HCT116 (cell line): ENCODE measurements around the gene LIM2. TPM values are rescaled to one million over a fixed set of nuclear protein-coding genes. Genes with fewer than 3 reads are reported as not detected.

Experiments
- ATAC-seq: fragments of 200-7000 bp; cut with Tn5 transposase; 2 replicates; pipeline ENCODE4 v1.9.1; 2020; ENCODE audit warnings: mild to moderate bottlenecking, moderate library complexity
- BruUV-seq: library from RNA; stranded (reverse); fragments of 400-500 nt; replicated peaks from 2 replicates; lab custom pipeline; 2021; lab: Mats Ljungman, UMichigan
- CTCF ChIA-PET: fragments of 300-600 bp; sonication (Branson Sonifier 250); formaldehyde crosslinking; loops from one replicate; lab custom pipeline; 2021; ENCODE audit warnings: antibody characterized with exemption; lab: Charles Lee
- POLR2A ChIA-PET: fragments of 300-600, 350-600 bp; sonication (Branson Sonifier 250); formaldehyde crosslinking; loops from one replicate; lab custom pipeline; 2021; ENCODE audit warnings: antibody characterized with exemption; lab: Charles Lee
- RAD21 ChIA-PET, 2 experiments: fragments of 300-600 bp; sonication (Branson Sonifier 250); formaldehyde crosslinking; loops; one replicate each; lab custom pipeline; 2023; ENCODE audit warnings: low total read pairs in 2 of 2; ENCODE audit not compliant: uncharacterized antibody in 2 of 2, unreplicated experiment in 2 of 2, low non-redundant PET in 1 of 2; lab: Charles Lee
- DNase-seq: peaks from one replicate; pipeline ENCODE4 v3.0.0-alpha.2; 2010; ENCODE audit warnings: low read depth, low spot score
- H2AFZ ChIP-seq: fragments of 200-600 bp; shearing (Covaris generic), sonication (generic); 2 replicates; pipeline ENCODE4 v1.6.1; 2017; ENCODE audit warnings: low read depth, mixed run types, mixed read lengths, antibody characterized with exemption, low read length; ENCODE audit not compliant: poor library complexity, severe bottlenecking
- H3K27ac ChIP-seq: 2 replicates; pipeline ENCODE4 v1.5.1; 2012; ENCODE audit warnings: low read depth, low read length
- H3K27me3 ChIP-seq: fragments of 200-600 bp; sonication (generic); 2 replicates; pipeline ENCODE4 v1.6.1; 2016; ENCODE audit warnings: mixed run types, low read length, mixed read lengths; ENCODE audit not compliant: insufficient read depth
- H3K36me3 ChIP-seq, 2 experiments: fragments of 200-500 bp in 1 of 2; fragments of 200-600 bp in 1 of 2; sonication (Bioruptor generic) in 1 of 2; sonication (generic) in 1 of 2; 2 replicates each; pipeline versions ENCODE4 v1.5.1 to v1.6.1; 2014 to 2016; ENCODE audit warnings: low read length in 2 of 2, inconsistent platforms in 1 of 2, mixed read lengths in 1 of 2, mixed run types in 1 of 2; ENCODE audit not compliant: insufficient read depth in 2 of 2, control insufficient read depth in 1 of 2
- H3K4me1 ChIP-seq, 2 experiments: fragments of 200-600 bp in 1 of 2; sonication (generic) in 1 of 2; 2 replicates each; pipeline versions ENCODE4 v1.5.1 to v1.6.1; 2012 to 2017; ENCODE audit warnings: low read length in 2 of 2, inconsistent platforms in 1 of 2, mild to moderate bottlenecking in 1 of 2, mixed read lengths in 1 of 2, mixed run types in 1 of 2, moderate library complexity in 1 of 2; ENCODE audit not compliant: insufficient read depth in 2 of 2, control insufficient read depth in 1 of 2
- H3K4me2 ChIP-seq: fragments of 200-600 bp; sonication (generic); 2 replicates; pipeline ENCODE4 v1.6.1; 2017; ENCODE audit warnings: mixed run types, low read length, mixed read lengths
- H3K4me3 ChIP-seq, 2 experiments: fragments of 200-600 bp in 1 of 2; sonication (generic) in 1 of 2; replicated peaks in 1 of 2; 2 replicates each; pipeline ENCODE4 v1.5.1; 2011 to 2016; ENCODE audit warnings: low read length in 2 of 2, control low read depth in 1 of 2, low read depth in 1 of 2, mild to moderate bottlenecking in 1 of 2, mixed read lengths in 1 of 2, mixed run types in 1 of 2
- H3K79me2 ChIP-seq: fragments of 200-600 bp; sonication (generic); 2 replicates; pipeline ENCODE4 v1.6.1; 2017; ENCODE audit warnings: mild to moderate bottlenecking, mixed run types, low read length, moderate library complexity, mixed read lengths; ENCODE audit not compliant: insufficient read depth
- H3K9ac ChIP-seq: fragments of 200-600 bp; sonication (generic); 2 replicates; pipeline ENCODE4 v1.6.1; 2016; ENCODE audit warnings: low read length, mixed read lengths
- H3K9me2 ChIP-seq: fragments of 200-600 bp; sonication (generic), shearing (Covaris generic); 2 replicates; pipeline ENCODE4 v1.6.1; 2017; ENCODE audit warnings: mixed run types, mild to moderate bottlenecking, moderate library complexity; ENCODE audit not compliant: insufficient read depth
- H3K9me3 ChIP-seq, 2 experiments: fragments of 200-500 bp in 1 of 2; fragments of 200-600 bp in 1 of 2; sonication (Bioruptor generic) in 1 of 2; sonication (generic) in 1 of 2; 2 replicates each; pipeline ENCODE4 v1.6.1; 2014 to 2017; ENCODE audit warnings: low read length in 2 of 2, mixed read lengths in 2 of 2, inconsistent platforms in 1 of 2, low read depth in 1 of 2, mild to moderate bottlenecking in 1 of 2, mixed run types in 1 of 2, moderate library complexity in 1 of 2; ENCODE audit not compliant: control insufficient read depth in 1 of 2, insufficient read depth in 1 of 2
- H4K20me1 ChIP-seq: fragments of 200-600 bp; sonication (generic), shearing (Covaris generic); 2 replicates; pipeline ENCODE4 v1.6.1; 2017; ENCODE audit warnings: mixed run types, mild to moderate bottlenecking, moderate library complexity; ENCODE audit not compliant: insufficient read depth
- CBX3 ChIP-seq: IDR thresholded peaks from 2 replicates; pipeline ENCODE4 v1.6.1; 2012; ENCODE audit warnings: low read depth
- CEBPB ChIP-seq: IDR thresholded peaks from 2 replicates; pipeline ENCODE4 v1.6.1; 2012; ENCODE audit warnings: low read depth
- EGR1 ChIP-seq: IDR thresholded peaks from 2 replicates; pipeline ENCODE4 v1.6.1; 2012; ENCODE audit warnings: low read depth
- ELF1 ChIP-seq: IDR thresholded peaks from 2 replicates; pipeline ENCODE4 v1.6.1; 2012; ENCODE audit warnings: low read depth, borderline replicate concordance
- RAD21 ChIP-seq: IDR thresholded peaks from 2 replicates; pipeline ENCODE4 v1.6.1; 2012; ENCODE audit warnings: low read depth, mild to moderate bottlenecking
- SIN3A ChIP-seq: IDR thresholded peaks from 2 replicates; pipeline ENCODE4 v1.6.1; 2012; ENCODE audit warnings: low read depth
- SP1 ChIP-seq: IDR thresholded peaks from 2 replicates; pipeline ENCODE4 v1.6.1; 2012; ENCODE audit warnings: low read depth
- ZFX ChIP-seq: fragments of 450-650 bp; IDR thresholded peaks from 2 replicates; pipeline ENCODE4 v1.6.1; 2017
- ZNF274 ChIP-seq: fragments of 200-500 bp; sonication (Bioruptor generic); IDR thresholded peaks from 2 replicates; pipeline ENCODE4 v1.6.1; 2014; ENCODE audit warnings: mild to moderate bottlenecking, low read depth, low read length, inconsistent platforms
- intact Hi-C: fragments of 100-400 bp; cut with micrococcal nuclease; formaldehyde crosslinking; loops from 2 replicates; pipeline ENCODE4 v1.10.0; 2022
- total RNA-seq: library from RNA; stranded (reverse); gene quantifications from one replicate; pipeline ENCODE4 v1.2.1, GENCODE V29; 2021; ENCODE audit not compliant: unreplicated experiment
- TF ChIP-seq, protein P1 (sequence below), 3 experiments: fragments of 200-600 bp in 1 of 3; sonication (generic) in 1 of 3; IDR thresholded peaks in 2 of 3; conservative IDR thresholded peaks in 1 of 3; 2 replicates each; pipeline ENCODE4 v1.5.1; 2012 to 2017; ENCODE audit warnings: low read depth in 2 of 3, low read length in 2 of 3, antibody characterized with exemption in 1 of 3, borderline replicate concordance in 1 of 3, control low read depth in 1 of 3, mild to moderate bottlenecking in 1 of 3, mixed read lengths in 1 of 3, mixed run types in 1 of 3, moderate library complexity in 1 of 3; ENCODE audit not compliant: insufficient read depth in 1 of 3
- TF ChIP-seq, protein P2 (sequence below): IDR thresholded peaks from 2 replicates; pipeline ENCODE4 v1.6.1; 2012
- TF ChIP-seq, protein P3 (sequence below): IDR thresholded peaks from 2 replicates; pipeline ENCODE4 v1.6.1; 2011; ENCODE audit warnings: mild to moderate bottlenecking, low read length, moderate library complexity; ENCODE audit not compliant: insufficient replicate concordance; ENCODE audit errors: extremely low read depth

Gene LIM2
- total RNA-seq, 1 experiment from 2014 or later = not detected

DNA sequence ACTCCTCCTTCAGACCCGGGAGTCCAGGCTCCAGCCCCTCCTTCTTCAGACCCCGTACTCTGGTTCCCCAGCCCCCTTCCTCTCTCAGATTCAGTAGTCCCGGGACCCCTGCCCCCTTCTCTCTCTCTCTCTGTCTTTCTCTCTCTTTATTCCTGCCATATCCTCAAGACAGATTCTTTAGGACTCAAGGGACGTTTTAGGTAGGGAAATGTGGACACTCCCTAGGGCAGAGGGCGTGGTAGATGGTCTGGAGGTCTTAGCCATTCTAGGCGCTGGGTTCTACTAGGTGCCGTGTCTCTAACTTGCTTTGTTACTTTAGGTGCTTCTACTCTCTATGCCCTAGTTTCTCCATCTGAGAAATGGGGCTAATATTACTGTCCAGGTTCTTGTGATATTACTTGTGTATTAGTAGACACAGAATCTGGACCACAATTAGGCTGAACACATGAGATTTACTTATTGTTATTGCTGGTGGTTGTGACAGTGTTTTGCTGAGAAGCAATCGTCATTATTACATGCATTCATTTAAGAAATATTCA is 3.4 kb upstream of the LIM2 start:
- ChIA-PET POLR2A (no interaction called here), CTCF (no interaction called here)

More for the DNA sequence above, 3.4 kb upstream of the LIM2 start:
- TF ChIP-seq CBX3 (no peak), ZNF274 (no peak), RAD21 (no peak), SIN3A (no peak), ZFX (no peak), EGR1 (no peak), SP1 (no peak), CEBPB (no peak), ELF1 (no peak)
- TF ChIP-seq, protein P1, sequence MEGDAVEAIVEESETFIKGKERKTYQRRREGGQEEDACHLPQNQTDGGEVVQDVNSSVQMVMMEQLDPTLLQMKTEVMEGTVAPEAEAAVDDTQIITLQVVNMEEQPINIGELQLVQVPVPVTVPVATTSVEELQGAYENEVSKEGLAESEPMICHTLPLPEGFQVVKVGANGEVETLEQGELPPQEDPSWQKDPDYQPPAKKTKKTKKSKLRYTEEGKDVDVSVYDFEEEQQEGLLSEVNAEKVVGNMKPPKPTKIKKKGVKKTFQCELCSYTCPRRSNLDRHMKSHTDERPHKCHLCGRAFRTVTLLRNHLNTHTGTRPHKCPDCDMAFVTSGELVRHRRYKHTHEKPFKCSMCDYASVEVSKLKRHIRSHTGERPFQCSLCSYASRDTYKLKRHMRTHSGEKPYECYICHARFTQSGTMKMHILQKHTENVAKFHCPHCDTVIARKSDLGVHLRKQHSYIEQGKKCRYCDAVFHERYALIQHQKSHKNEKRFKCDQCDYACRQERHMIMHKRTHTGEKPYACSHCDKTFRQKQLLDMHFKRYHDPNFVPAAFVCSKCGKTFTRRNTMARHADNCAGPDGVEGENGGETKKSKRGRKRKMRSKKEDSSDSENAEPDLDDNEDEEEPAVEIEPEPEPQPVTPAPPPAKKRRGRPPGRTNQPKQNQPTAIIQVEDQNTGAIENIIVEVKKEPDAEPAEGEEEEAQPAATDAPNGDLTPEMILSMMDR (IDR thresholded peaks at IDR 0.05 in 2 of 3, conservative IDR thresholded peaks at IDR 0.05 in 1 of 3; ENCODE audit: borderline replicate concordance in 1 of 3, insufficient read depth in 1 of 3, low read depth in 2 of 3, low read length in 2 of 3) = no peak
- TF ChIP-seq, protein P2, sequence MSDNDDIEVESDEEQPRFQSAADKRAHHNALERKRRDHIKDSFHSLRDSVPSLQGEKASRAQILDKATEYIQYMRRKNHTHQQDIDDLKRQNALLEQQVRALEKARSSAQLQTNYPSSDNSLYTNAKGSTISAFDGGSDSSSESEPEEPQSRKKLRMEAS = no peak
- TF ChIP-seq, protein P3, sequence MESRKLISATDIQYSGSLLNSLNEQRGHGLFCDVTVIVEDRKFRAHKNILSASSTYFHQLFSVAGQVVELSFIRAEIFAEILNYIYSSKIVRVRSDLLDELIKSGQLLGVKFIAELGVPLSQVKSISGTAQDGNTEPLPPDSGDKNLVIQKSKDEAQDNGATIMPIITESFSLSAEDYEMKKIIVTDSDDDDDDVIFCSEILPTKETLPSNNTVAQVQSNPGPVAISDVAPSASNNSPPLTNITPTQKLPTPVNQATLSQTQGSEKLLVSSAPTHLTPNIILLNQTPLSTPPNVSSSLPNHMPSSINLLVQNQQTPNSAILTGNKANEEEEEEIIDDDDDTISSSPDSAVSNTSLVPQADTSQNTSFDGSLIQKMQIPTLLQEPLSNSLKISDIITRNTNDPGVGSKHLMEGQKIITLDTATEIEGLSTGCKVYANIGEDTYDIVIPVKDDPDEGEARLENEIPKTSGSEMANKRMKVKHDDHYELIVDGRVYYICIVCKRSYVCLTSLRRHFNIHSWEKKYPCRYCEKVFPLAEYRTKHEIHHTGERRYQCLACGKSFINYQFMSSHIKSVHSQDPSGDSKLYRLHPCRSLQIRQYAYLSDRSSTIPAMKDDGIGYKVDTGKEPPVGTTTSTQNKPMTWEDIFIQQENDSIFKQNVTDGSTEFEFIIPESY = no peak
- H3K4me2 ChIP-seq = no peak overlapping the region
- H3K4me1 ChIP-seq = peaks cover 6 to 23% of the 10 kb centered on the region in 2 experiments; a peak in 3 of 4 replicates
- RAD21 ChIA-PET = interaction anchor here in 1 of 2 experiments (0.7 kb wide), 1 partner anchor 12 kb away, joined by 3 read pairs; no protein-coding TSS in a partner anchor
- H3K9me3 ChIP-seq = no peaks in the 10 kb centered on the region
- no TSS peak for BruUV-seq
- H3K9ac ChIP-seq = no peak overlapping the region
- H2AFZ ChIP-seq = no peak overlapping the region
- H3K27ac ChIP-seq = no peak overlapping the region
- DNase-seq (no peak), ATAC-seq (no peak)
- no peaks in the 10 kb centered on the region for H4K20me1 ChIP-seq
- no peaks in the 10 kb centered on the region for H3K27me3 ChIP-seq
- intact Hi-C loops = no loop called here
- no peak overlapping the region for H3K4me3 ChIP-seq
- H3K36me3 ChIP-seq = no peaks in the 10 kb centered on the region
- H3K9me2 ChIP-seq = no peaks in the 10 kb centered on the region
- peaks cover 4% of the 10 kb centered on the region; the same call in 1 of the 2 replicates for H3K79me2 ChIP-seq
